A549 (cell line): ENCODE data around the gene SEMA5B.

Experiments used
- CTCF ChIP-seq: fragments of >200 bp; sonication (Bioruptor Twin); formaldehyde crosslinking; IDR thresholded peaks from 3 replicates; pipeline ENCODE4 v1.5.1; 2016
- HOXB5 ChIP-seq: fragments of 250-450 bp; sonication (Bioruptor Pico); IDR thresholded peaks from 2 replicates; pipeline ENCODE4 v1.5.0; 2020; ENCODE audit warnings: mild to moderate bottlenecking, moderate library complexity
- POLR2A ChIP-seq: IDR thresholded peaks from 2 replicates; pipeline ENCODE4 v1.6.1; 2012; ENCODE audit warnings: mild to moderate bottlenecking, low read length
- RAD21 ChIP-seq, 2 experiments: fragments of >200 bp in 1 of 2; sonication (Bioruptor Twin) in 1 of 2; formaldehyde crosslinking in 1 of 2; IDR thresholded peaks in 1 of 2; conservative IDR thresholded peaks in 1 of 2; 2 replicates in 1 of 2; 3 replicates in 1 of 2; pipeline ENCODE4 v1.6.1; 2012 to 2018; ENCODE audit warnings: inconsistent platforms in 1 of 2
- RARB ChIP-seq: fragments of 250-450 bp; sonication (Bioruptor Pico); IDR thresholded peaks from 2 replicates; pipeline ENCODE4 v1.8.0; 2021; ENCODE audit warnings: mild to moderate bottlenecking, moderate library complexity
- RCOR1 ChIP-seq: fragments of 150-350 bp; IDR thresholded peaks from 2 replicates; pipeline ENCODE4 v1.6.1; 2014; ENCODE audit warnings: antibody characterized with exemption, low read length, low read depth
- ZC3H11A ChIP-seq: fragments of 450-650 bp; IDR thresholded peaks from 2 replicates; pipeline ENCODE4 v1.6.1; 2014; ENCODE audit warnings: antibody characterized with exemption, mild to moderate bottlenecking
- ZSCAN20 ChIP-seq: fragments of 250-450 bp; sonication (Bioruptor Pico); IDR thresholded peaks from 2 replicates; pipeline ENCODE4 v1.8.0; 2022; ENCODE audit warnings: mild to moderate bottlenecking, moderate library complexity

- TF ChIP-seq RAD21 (conservative IDR thresholded peaks at IDR 0.05 in 1 of 2, IDR thresholded peaks at IDR 0.05 in 1 of 2) (no peak), RARB (CRISPR knock-in tag) (no peak), ZC3H11A (no peak), CTCF (no peak), RCOR1 (no peak), POLR2A (no peak), HOXB5 (CRISPR knock-in tag) (no peak), ZSCAN20 (CRISPR knock-in tag) (no peak)
Observed at GRCh38 chr3:123064914-123065313, 37.4 kb upstream of the SEMA5B start.
